Measurements from ENCODE around the gene ABCG1.

ABCG1 gene

DNA sequence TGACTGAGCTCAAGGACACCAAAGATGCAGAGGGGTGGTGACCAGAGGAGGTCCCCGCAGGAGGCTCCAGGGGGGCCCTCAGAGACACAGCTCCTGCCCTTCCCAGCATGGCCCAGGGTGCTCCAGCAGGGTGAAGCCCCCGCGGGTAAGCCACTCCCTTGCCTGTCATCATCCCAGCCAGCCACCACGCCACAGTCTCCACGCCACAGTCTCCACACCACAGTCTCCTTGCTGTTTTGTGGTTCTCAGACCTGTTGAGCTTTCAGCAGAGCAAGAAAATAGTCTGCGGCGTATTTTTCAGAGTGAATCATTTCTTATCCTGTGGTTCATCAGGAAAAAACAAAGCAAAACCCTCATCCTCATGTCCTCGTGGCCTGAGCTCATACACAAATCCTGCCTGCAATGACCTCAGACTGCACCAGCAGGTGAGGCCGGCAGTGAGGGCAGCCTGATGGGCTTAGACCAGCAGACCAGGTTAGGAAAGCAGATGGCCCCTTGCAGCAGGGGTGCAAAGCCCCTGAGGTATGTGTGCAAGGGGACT is 25.7 kb upstream of the ABCG1 start:
- no peak for DNase-seq

DNA sequence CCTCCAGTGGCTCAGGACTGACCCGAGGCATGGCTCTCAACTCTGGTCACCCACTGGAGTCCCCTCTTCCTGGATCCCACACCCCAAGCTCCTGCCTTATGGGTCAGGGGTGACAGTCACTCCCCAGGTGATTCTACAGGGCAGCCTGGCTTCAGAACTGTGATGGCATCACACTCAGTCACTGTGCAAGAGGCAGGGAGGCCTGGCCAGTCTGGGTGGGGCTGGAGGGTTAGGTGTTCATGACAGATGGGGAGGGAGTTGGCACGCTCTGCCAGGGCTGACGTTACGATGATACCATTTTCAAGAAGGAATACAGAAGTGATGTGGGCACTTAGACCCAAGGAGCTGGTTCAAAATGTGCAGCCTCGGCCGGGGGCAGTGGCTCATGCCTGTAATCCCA is 25.2 kb upstream of the ABCG1 start:
- DNase-seq, result no peak

DNA sequence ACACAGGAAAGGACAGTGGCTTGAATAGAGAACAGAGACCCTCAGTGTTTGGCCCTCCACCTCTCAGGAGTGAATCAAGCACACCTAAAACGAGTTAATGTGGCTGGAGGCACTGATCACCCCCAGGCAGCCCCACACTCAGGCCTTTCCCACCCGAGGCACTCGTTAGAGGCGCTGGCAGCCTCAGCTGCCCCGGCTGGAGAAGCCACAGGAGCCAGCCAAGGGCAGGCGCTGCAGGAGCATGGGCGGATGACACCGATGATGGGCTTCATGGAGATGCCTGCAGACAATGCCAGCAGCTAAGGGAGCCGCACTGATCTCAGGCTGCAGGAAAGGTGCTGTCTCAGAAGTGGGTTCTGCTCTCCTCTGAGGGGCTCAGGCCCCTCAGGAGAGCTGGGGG is 24.1 kb upstream of the ABCG1 start:
- DNase-seq, result no peak

DNA sequence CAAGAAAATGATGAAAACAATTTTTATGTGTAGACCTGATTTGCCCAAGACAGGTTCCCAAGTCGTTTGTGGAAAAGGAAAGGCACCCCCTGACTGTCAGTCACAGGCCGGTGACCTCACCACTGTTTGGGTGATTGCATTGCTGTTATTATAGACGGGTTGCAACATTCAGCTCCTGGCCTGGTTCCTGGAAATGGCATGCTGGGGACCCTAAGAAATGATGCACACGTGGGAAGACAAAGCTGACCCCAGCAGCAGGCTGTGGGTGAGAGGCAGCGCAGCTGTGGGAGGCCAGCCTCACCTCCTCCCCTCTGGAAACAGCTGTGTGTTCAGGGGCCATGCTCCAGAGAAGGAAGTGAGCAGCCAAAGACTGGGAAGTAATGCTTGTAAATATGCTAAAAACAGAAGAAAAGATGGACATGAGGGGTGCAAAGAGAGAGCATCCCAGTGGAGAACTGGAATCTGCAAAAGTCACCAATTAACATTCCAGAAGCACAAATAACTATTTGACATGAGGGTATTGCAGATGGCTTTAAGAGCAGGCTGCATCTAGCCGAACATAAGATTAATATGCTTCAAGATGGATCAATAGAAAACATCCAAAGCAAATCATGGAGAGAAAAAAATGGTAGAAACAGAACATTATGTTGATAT is 23.4 kb upstream of the ABCG1 start:
- DNase-seq, result peak; percentile 52

- peak; percentile 74 for DNase-seq
Measured at GRCh38 chr21:42198929-42199867, 19.7 kb upstream of the ABCG1 start.

- peak; percentile 53 for DNase-seq
Measured at GRCh38 chr21:42199868-42200463, 19.0 kb upstream of the ABCG1 start.

DNA sequence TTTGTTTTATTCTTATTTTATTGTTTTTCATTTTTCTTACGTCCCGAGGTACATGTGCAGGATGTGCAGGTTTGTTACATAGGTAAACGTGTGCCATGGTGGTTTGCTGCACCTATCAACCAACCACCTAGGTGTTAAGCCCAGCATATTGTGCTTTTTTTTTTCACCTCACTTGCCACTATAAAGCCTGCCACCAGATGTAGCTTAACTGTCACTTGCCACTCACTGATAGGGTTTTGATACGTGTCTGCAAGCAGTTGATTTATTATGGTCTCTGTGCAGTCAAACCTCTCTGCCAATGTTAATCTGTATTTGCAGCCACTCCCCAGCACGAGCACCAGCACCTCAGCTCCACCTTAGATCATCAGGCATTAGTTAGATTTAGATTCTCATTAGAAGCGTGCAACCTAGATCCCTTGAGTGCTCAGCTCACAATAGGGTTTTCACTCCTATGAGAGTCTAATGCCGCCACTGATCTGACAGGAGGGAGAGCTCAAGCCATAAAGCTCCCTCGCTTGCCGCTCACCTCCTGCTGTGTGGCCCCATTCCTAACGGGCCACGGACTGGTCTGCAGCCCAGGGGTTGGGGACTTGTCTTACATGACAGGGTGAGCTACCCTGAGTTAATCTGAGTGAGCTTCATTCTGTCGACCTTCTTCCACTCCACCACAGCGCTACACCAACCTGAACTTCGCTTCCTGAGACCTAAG is 17.9 kb upstream of the ABCG1 start:
- DNase-seq, result no peak

- DNase-seq, result no peak
Measured at GRCh38 chr21:42201615-42202161, 17.3 kb upstream of the ABCG1 start.

DNA sequence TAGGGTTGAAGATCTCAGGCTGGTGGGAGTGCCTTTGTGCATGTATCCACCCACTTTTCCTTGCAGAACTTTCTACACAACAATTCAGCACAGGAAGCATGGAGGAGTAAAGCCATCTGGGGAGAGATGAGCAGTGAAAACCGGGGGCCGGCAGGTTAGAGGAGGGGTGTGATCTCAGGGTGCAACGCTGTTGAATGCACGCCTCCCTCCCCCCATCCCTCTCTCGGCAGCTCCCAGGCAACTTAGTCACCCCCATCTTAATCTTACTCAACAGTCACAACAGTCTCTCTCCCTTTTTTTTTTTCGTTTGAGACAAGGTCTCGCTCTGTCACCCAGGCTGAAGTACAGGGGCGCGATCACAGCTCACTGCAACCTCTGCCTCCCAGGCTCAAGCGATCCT is 16.6 kb upstream of the ABCG1 start:
- no peak for DNase-seq

DNA sequence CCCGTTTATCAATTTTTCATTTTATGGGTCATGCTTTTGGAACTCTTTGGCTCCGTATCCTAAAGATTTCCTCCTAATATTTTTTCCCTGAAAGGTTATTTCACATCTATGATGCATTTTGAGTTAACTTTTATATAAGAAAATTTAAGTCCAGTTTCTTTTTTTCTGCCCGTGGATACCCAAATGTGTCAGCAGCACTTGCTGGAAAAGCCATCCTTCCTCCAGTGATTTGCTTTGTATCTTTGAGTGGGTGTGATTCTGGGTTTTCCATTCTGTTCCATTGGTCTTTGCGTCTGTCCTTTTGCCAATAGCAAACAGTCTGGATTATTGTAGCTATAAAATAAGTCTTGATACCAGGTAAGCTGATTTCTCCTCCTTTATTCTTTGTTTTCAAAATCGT is 15.6 kb upstream of the ABCG1 start:
- DNase-seq, result no peak

- no peak for DNase-seq
Measured at GRCh38 chr21:42203936-42204335, 15.0 kb upstream of the ABCG1 start.

DNA sequence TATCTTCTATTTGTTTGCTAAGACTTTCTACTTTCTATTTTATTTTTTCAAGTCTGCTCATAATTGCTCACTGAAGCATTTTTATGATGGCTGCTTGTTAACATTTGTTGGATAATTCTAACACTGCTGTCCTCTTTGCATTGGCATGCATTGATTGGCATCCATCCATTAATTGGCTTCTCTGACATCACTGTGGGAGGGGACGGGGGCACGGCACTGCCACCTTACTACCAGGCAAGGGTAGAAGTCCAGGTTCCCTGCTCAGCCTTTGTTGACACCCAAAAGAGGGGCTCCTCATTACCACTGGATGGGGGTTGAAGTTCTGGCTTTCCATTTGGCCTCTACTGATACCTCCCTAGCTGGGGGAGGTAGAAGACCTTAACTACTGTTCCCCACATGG is 11.5 kb upstream of the ABCG1 start:
- DNase-seq, result no peak

DNA sequence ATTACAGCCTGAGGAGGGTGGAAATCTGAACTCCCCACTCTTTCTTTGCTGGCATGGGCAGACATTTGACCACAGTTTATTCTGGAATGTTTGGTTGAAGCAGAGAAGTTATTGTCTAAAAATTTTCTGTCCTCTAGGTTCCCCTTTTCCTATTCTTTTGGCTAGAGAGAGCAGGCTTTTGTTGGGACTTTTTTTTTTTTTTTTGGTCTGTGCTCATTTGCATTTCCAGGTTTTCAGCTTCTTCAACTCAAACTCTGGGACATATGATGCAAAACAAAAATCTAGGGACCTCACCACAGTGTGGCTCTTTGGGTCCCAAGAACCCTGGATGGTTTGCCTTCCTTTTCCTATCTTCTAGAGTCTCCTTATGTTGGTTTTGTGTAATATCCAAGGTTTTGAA is 10.9 kb upstream of the ABCG1 start:
- DNase-seq, result no peak

- no peak for DNase-seq
Measured at GRCh38 chr21:42208801-42209490, 10.0 kb upstream of the ABCG1 start.

DNA sequence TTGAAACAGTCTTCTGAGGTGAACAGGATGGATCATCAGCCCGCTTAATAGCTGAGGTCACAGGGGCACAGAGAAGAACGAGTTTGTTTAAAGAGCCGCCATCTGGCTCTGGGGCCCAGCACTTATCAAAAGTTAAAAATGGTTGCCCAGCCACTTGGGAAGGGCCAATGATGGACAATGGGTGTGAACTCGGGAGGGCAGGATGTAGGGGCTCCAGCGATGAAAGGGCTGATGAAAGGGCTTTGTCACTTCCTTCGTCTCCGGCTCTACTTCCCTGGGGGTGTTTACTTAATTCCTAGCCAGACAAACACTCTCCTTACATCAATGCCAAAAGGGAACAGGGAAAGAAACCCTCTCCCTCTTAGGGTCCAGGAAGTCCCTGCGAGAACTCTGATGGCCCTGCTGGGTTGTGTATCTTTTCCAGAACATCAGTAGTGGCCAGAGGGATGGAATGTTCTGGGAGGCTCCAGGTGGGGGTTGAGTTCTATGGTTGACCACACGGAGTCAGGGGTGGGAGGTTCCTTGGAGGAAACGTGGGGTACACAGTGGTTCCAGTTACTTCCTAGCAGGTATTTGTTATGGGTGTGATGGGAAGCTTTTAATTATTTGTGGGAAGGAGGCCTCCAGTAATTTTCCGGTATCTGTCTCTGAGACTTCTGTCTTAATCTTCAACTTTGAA is 9.0 kb upstream of the ABCG1 start:
- DNase-seq, result no peak

DNA sequence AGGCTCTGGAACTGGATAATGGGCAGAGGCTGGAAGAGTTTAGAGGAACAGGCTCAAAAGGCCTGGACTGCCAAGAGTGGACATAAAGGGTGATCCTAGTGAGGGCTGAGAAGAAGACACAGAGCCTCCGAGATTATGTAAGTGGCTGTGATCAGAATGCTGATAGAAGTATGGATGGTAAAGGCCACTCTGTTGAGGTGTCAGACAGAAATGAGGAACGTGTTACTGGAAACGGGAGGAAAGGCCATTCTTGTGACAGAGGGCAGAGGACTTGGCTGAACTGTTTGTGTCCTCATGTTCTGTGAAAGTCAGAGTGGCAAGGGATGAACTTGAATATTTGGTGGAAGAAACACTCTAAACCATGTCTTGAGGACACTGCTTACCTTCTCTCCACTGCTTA is 6.7 kb upstream of the ABCG1 start:
- DNase-seq, result no peak

GRCh38 chr21:42213082-42213774 is 5.7 kb upstream of the ABCG1 start:
- DNase-seq, result no peak

- DNase-seq, result no peak
Measured at GRCh38 chr21:42214081-42214750, 4.7 kb upstream of the ABCG1 start.

DNA sequence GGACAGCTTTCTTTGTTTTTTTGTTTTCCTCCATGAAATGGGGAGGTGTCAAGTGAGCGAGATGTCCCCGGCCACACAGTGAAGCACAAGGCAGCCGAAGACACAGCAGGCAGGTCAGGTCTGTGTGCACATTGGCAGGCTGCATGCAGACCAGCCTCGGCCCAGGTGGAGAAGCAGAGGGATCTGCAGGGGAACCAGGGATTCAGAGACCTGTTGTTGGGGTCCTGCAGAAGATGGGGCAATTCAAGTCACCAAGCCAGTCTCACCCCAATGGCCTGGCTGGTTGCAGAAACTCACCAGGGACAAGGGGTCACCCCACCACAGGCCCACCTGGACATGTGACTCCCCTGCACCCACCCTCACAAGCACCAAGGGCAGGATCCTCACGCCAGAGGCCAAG is 4.0 kb upstream of the ABCG1 start:
- DNase-seq, result no peak
